ENCODE results near the gene AKIRIN2. TPM values are rescaled to one million over a fixed set of nuclear protein-coding genes. Genes with fewer than 3 reads are reported as not detected.

AKIRIN2 gene
- total and polyA plus RNA-seq, 10 of the 15 experiments (the other 5 are each of a cell fraction or from before 2014, with no cell fraction given): 12.7 to 82.2 (median 42.6) TPM

DNA sequence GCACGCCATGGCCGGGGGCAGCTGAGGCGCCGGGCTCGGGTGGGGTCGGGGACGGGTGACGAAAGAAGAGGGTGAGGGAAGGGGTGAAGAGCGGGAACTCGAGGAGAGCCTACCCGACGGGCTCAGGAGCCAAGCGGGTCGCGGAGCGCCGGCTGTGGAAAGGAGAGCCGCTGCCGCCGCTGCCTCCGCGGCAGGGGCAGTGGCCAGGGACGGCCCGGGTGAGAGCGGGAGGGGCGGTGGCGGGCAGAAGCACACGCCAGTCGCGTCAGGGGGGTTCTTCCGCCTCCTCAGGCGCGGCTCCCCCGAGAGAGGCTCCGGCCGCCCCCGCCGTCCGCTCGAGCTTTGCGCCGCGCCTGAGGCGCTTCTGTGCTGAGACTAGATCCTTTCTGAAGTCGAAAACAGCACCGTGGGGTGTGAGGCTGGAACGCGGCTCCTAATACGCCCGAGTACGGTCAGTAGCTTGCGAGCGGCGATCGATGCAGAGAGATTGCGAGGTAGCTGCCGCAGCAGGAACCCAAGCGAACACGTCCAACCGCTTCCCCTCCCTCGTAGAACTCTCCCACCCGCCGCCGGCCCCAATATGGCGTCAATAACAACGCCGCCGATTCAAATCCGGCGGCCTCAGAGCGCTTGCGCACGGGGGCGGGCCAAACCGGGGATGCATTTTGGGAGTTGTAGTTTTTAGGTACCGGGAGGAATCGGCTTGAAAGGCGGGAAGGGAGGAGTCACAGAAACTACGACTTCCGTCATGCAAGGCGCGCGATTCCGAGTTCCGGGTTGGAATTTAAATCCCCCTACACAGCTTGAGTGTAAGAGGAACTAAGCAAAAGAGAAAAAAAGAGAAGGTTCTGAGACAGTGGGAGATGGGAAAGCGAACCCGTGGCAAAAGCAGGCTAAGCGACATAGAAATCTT is at the start of gene AKIRIN2 (continued):
- no peak for TF ChIP-seq FOS (IDR thresholded peaks at IDR 0.05; ENCODE audit: borderline replicate concordance, extremely low read depth, insufficient read length)
- no peak; the same call in 1 of the 2 replicates for TF ChIP-seq IRF4 (IDR thresholded peaks at IDR 0.05; ENCODE audit: low read depth, low read length)
- TF ChIP-seq NR2C2 (IDR thresholded peaks at IDR 0.05; ENCODE audit: borderline replicate concordance, control insufficient read depth, insufficient read length, low read depth): no peak
- peak; percentile 52 to 64; a peak in 2 of 4 replicates for TF ChIP-seq IKZF2 (IDR thresholded peaks at IDR 0.05)
- TF ChIP-seq RAD21 (IDR thresholded peaks at IDR 0.05; ENCODE audit: insufficient read depth, low read depth, low read length): no peak
- TF ChIP-seq, protein P1, sequence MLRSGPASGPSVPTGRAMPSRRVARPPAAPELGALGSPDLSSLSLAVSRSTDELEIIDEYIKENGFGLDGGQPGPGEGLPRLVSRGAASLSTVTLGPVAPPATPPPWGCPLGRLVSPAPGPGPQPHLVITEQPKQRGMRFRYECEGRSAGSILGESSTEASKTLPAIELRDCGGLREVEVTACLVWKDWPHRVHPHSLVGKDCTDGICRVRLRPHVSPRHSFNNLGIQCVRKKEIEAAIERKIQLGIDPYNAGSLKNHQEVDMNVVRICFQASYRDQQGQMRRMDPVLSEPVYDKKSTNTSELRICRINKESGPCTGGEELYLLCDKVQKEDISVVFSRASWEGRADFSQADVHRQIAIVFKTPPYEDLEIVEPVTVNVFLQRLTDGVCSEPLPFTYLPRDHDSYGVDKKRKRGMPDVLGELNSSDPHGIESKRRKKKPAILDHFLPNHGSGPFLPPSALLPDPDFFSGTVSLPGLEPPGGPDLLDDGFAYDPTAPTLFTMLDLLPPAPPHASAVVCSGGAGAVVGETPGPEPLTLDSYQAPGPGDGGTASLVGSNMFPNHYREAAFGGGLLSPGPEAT (IDR thresholded peaks at IDR 0.05; ENCODE audit: low read depth): peak; percentile 16; the same call in 1 of the 2 replicates
- TF ChIP-seq MTA2 (IDR thresholded peaks at IDR 0.05; ENCODE audit: low read depth): peak; percentile 9; the same call in 1 of the 2 replicates
- TF ChIP-seq ZNF217 (IDR thresholded peaks at IDR 0.05): peak; percentile 39; the same call in 1 of the 2 replicates
- TF ChIP-seq GABPA (IDR thresholded peaks at IDR 0.05; ENCODE audit: low read depth): peak; percentile 83
- TF ChIP-seq RFX5 (IDR thresholded peaks at IDR 0.05; ENCODE audit: low read depth, low read length): no peak
- TF ChIP-seq, protein P2, sequence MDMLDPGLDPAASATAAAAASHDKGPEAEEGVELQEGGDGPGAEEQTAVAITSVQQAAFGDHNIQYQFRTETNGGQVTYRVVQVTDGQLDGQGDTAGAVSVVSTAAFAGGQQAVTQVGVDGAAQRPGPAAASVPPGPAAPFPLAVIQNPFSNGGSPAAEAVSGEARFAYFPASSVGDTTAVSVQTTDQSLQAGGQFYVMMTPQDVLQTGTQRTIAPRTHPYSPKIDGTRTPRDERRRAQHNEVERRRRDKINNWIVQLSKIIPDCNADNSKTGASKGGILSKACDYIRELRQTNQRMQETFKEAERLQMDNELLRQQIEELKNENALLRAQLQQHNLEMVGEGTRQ (IDR thresholded peaks at IDR 0.05; ENCODE audit: borderline replicate concordance, low read depth, low read length): no peak
- TF ChIP-seq NFYA (IDR thresholded peaks at IDR 0.05; ENCODE audit: borderline replicate concordance, low read depth, low read length): no peak
- TF ChIP-seq FOXM1 (IDR thresholded peaks at IDR 0.05; ENCODE audit: low read depth, low read length): no peak; the same call in 1 of the 2 replicates
- TF ChIP-seq MYC (IDR thresholded peaks at IDR 0.05; ENCODE audit: insufficient read depth, insufficient read length, insufficient replicate concordance, low read length, severe bottlenecking): peak; percentile 89
- TF ChIP-seq, protein P3, sequence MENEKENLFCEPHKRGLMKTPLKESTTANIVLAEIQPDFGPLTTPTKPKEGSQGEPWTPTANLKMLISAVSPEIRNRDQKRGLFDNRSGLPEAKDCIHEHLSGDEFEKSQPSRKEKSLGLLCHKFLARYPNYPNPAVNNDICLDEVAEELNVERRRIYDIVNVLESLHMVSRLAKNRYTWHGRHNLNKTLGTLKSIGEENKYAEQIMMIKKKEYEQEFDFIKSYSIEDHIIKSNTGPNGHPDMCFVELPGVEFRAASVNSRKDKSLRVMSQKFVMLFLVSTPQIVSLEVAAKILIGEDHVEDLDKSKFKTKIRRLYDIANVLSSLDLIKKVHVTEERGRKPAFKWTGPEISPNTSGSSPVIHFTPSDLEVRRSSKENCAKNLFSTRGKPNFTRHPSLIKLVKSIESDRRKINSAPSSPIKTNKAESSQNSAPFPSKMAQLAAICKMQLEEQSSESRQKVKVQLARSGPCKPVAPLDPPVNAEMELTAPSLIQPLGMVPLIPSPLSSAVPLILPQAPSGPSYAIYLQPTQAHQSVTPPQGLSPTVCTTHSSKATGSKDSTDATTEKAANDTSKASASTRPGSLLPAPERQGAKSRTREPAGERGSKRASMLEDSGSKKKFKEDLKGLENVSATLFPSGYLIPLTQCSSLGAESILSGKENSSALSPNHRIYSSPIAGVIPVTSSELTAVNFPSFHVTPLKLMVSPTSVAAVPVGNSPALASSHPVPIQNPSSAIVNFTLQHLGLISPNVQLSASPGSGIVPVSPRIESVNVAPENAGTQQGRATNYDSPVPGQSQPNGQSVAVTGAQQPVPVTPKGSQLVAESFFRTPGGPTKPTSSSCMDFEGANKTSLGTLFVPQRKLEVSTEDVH (IDR thresholded peaks at IDR 0.05; ENCODE audit: low read depth, partially characterized antibody): peak; percentile 53
- peak; percentile 94 for TF ChIP-seq POLR2A (IDR thresholded peaks at IDR 0.05; ENCODE audit: low read depth, low read length)
- TF ChIP-seq NFXL1 (IDR thresholded peaks at IDR 0.05; ENCODE audit: borderline replicate concordance): no peak
- TF ChIP-seq, protein P4, sequence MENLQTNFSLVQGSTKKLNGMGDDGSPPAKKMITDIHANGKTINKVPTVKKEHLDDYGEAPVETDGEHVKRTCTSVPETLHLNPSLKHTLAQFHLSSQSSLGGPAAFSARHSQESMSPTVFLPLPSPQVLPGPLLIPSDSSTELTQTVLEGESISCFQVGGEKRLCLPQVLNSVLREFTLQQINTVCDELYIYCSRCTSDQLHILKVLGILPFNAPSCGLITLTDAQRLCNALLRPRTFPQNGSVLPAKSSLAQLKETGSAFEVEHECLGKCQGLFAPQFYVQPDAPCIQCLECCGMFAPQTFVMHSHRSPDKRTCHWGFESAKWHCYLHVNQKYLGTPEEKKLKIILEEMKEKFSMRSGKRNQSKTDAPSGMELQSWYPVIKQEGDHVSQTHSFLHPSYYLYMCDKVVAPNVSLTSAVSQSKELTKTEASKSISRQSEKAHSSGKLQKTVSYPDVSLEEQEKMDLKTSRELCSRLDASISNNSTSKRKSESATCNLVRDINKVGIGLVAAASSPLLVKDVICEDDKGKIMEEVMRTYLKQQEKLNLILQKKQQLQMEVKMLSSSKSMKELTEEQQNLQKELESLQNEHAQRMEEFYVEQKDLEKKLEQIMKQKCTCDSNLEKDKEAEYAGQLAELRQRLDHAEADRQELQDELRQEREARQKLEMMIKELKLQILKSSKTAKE (IDR thresholded peaks at IDR 0.05; ENCODE audit: low read depth, poor library complexity, severe bottlenecking): peak; percentile 62
- TF ChIP-seq IKZF1 (conservative IDR thresholded peaks at IDR 0.05): peak; percentile 98
- no peak for TF ChIP-seq MYB (IDR thresholded peaks at IDR 0.05; ENCODE audit: borderline replicate concordance, low read depth, low read length)
- no peak for TF ChIP-seq HDAC6 (IDR thresholded peaks at IDR 0.05; ENCODE audit: unreplicated experiment)

Data from GM12878 (cell line).